Activated naive CD4-positive, alpha-beta T cell treated with anti-CD3 and anti-CD28 coated beads, Interleukin-2, amount 50 U/mL, for 16 hours (primary cell): Measurements from ENCODE around the gene RCL1.
"Not testable (repeated sequence)": the region's sequence is repeated elsewhere in the genome, so short reads cannot be mapped to it uniquely, and the experiment has no call there.

Experiments
- DNase-seq: peaks from one replicate; pipeline ENCODE4 v3.0.0-alpha.2; 2020

The RCL1 gene

DNA sequence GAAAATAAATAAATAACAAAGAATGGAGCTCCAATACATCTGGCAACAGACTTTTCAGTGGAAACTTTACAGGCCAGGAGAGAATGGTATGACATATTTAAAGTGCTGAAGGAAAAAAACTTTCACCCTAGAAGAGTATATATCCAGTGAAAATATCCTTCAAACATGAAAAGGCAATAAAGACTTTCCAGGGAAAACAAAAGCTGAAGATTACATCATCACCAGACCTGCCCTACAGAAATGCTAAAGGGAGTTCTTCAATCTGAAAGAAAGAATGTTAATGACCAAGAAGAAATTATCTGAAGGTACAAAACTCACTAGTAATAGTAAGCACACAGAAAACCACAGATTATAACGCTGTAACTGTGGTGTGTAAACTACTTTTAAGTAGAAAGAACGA is 8.3 kb upstream of the RCL1 start:
- DNase-seq = no peak

DNA sequence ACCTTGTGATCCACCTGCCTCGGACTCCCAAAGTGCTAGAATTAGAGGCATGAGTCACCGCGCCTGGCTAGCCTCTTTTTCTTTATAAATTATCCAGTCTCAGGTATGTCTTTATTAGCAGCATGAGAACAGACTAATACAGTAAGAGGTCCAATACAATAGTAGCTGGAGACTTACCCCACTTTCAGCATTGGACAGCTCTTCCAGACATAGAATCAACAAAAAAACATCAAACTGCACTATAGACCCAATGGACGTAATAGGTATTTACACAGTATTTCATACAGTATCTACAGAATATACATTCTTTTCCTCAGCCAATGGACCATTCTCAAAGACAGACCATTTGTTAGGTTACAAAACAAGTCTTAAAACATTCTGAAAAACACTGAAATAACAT is 6.1 kb upstream of the RCL1 start:
- no peak for DNase-seq

DNA sequence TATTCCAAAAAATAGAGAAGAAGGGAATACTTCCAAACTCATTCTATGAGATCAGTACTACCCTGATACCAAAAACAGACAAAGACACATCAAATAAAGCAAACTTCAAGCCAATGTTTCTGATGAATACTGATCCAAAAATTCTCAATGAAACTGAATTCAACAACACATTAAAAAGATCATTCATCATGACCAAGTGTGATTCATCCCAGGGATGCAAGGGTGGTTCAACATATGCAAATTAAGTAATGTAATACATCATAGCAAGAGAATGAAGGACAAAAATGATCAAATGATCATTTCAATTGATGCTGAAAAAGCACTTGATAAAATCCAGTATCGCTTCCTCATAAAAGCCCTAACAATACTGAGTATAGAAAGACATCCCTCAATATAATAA is 4.9 kb upstream of the RCL1 start:
- no peak for DNase-seq

DNA sequence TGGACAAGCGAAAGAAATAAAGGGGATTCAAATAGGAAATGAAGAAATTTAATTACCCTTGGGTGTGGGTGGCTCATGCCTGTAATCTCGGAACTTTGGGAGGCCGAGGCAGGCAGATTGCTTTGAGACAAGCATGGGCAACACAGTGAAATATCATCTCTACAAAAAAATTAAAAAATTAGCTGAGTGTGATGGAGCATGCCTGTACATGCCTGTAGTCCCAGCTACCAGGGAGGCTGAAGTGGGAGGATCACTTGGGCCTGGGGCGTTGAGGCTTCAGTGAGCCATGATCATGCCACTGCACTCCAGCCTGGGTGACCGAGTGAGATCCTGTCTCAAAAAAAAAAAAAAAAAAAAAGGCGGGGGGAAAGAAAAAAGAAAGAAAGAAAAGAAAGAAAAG is 4.0 kb upstream of the RCL1 start:
- DNase-seq = no peak

DNA sequence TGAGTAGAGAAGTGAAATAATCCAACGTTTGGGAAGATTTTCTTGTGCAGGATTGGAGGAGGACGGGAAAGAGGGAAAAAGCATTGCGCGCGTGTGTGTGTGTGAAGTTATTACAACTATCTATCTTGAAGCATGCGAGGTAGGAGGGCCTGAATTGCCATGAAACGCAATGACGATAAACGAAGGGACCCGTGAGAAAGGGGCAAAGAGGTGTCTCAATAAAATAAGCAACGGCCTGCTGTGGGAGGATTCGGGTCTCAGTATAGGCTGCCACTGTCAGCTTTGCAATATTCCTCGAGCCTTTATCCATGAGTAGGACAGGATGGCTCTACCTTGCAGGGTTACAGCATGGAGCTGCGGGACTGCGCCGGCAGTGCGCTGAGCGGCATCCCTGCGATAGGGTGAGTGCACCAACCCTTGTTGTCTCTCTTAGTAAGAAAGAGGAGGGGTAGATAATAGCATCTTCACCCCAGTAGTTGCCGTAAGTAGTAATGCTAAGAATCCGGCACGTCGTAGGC is 631 bp upstream of the RCL1 start:
- no peak for DNase-seq

DNA sequence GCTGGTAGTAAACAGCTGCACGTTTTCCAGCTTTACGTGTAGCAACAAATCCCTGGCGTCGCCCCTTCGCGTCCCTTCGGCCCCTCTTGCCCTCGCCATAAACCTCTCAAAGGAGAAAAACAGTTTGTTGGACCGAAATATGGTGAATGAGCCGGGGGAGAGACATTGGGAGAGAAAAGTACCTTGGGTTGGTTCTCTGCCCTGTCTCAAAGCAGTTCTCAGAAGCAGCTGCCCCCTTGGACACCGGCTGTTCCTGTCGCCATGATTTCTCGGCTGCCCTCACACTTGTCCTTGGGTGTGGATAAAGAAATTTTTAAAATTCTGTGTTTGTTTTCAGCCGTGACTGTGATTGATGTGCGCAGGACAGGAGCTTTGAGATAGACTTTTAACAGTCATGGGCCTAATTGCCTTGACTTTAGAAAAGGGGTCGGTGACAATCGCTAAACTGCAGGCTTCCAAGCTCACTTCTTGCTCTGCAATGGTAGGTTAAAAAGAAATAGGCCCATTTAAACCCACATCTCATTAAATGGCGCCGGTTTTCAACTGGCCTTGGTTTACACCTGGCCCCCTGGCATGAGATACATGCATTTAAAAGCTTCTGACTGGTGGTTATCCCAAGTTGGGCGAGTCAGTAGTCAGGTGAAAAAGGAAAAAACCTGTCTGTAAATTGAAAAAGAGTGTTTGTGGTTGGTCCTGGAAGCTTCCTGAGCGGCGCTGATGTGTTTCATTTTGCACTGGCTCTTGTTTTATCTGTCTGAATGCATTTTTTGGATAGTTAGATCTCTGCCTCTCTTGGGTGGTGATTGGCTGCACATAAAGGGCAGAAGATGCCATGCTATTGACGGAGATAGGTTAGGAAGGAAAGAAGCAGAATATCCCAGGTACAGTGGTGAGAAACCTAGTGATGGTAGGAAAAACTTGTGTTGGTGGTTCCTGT is 983 bp downstream of the RCL1 start:
- DNase-seq = no peak

DNA sequence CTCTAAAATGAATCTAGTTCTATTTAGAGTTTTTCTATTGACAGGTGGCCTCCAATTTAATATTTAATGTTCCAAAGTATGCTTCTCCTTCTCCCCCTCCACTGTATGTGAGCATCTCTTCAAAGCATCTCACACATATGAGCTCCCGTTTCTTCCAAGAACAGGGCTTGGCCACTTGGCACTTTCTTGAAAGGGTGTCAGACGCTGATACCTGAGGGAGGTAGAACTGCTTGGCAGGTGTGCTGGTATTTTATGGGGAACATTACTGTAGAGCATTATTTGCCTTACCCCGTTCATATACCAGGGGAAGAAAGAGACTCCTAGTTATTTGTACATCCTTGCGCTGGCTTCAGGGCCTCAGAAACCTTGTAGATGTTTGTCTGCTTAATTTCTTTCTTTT is 1.9 kb downstream of the RCL1 start:
- DNase-seq = no peak

DNA sequence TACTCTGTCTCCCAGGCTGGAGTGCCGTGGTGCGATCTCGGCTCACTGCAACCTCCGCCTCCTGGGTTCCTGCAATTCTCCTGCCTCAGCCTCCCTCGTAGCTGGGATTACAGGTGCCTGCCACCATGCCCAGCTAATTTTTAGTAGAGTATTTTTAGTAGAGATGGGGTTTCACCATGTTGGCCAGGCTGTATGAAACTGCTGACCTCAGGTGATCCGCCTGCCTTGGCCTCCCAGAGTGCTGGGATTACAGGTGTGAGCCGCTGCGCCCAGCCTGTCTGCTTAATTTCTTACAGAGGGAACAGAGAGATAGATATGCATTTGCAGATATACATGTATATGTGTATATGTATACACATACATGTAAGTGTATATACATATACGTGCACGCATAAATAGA is 2.4 kb downstream of the RCL1 start:
- not testable (repeated sequence) for DNase-seq

DNA sequence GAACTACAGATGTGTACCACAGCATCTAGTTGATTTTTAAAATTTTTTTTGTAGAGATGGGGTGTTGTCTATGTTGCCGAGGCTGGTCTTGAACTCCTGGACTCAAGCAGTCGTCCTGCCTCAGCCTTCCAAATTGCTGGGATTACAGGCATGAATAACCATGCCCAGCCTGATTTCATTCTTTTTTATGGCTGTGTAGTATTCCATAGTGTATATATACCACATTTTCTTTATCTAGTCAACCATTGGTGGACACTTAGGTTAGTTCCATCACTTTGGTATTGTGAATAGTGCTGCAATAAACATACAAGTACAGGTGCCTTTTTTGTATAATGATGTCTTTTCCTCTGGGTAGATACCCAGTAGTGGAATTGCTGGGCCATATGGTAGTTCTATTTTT is 3.8 kb downstream of the RCL1 start:
- DNase-seq = no peak

DNA sequence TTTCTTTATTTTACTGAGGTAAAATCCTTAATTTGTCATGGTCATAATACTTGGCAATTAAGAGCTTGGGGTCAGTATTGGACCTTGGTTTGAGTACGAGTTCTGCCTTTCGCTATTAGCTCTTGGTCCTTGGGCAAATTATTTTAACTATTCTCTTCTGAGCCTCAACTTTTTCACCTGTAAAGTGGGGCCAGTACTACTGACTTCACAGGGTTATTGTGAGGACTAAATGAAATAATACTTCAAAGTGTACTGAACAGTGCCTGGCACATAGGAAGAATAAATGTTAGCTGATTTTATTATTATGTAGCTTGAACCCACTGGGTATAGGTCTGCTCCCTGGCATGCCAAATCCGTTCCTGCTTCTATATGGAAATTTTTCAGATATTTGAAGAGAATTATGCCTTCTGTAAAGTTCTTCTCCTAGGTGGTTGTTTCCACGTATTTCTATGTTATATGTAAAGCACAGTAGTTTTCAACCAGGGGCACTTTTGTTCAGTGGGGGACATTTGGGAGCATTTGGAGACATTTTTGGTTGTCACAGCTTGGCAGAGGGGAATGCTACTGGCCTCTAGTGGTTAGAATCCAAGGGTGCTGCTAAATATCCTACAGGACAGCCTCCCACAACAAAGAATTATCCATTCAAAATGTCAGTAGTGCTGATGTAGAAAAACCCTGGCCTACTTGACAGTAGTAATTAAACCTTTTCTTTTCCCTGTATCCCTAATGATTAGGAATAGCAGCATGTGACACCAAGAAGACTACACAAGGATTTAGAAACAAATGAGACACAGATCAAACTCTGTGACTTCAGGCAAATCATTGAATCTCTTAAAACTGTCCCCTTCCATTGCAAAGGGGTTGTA is 4.5 kb downstream of the RCL1 start:
- DNase-seq = no peak

DNA sequence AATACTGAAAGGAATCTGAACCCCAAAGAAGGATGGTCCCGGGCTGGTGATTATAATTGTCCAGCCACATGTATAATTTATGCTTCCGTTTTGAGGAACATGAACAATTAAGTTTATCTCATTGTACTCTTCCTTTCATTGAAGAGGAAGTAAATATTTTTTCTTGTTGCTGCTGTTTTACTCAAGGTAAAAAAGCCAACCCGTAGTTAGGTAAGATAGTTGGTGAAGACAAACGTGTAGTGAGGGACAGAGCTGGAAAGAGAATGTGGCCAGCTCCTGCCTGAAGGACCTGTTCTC is 5.1 kb downstream of the RCL1 start:
- DNase-seq = no peak

DNA sequence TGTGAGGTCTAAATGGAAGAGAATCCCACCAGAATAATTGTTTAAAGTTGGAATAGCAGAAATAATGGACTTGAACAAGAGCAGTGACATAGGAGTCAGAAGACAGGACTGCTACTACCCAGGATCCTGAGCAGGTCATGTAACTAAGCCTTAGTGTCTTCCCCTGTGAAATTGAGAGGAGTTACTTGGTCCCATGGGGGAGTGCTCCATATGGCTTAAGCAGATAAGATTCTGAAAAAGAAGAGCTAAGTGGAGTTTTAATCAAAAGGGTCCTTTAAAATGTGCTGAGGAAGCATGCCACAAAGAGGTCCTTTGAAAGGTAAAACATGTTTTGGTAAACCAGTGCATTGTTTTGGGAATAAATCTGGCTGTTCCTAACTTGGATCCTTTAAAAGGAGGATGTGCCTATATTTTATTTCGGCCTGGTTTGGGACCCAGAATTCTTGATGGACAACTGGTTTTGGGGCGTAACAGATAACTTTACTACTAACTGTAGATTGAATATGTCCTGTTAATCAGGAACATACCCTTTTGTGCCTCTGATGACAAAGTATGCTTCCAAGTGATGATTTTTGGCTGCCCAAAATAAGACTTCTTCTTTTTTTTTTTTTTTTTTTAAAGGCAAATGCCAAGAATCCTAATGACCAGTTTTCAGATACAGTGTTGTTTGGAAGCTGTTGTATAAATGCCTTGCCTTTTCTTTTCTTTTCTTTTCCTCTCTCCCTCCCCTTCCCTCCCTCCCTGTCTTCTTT is 5.7 kb downstream of the RCL1 start:
- DNase-seq = no peak

DNA sequence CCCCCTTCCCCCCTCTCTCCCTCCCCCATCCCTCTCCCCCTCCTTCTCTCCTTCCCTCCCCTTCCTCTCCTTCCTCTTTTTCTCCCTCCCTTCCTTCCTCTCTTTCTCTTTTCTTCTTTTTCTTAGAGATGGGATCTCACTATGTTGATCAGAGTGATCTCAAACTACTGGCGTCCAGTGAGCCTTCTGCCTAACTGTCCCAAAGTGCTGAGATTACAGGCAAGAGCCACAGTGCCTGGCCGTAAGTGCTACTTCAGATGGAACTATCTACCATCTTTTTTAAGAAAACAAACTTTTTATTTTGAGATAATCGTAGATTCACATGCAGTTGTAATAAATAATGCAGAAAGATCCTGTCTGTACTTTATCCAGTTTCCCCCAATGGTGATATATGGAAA is 6.3 kb downstream of the RCL1 start:
- no peak for DNase-seq

DNA sequence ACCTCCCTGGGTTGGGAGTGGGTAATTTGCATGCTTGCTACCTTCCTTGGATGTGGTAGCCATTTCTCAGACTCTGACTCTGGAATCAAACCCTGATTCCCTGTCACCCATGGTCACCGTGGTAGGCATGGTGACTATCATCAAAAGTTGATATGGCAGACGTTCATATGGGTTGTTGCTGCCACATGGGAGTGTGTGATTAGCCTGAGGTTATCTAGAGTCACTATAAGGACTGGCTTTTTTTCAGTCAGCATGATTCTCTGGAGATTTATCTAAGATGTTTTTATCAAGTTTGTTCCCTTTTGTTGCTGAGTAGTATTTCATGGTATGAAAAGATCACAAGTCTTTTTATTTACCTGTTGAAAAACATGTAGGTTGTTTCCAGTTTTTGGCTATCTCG is 7.0 kb downstream of the RCL1 start:
- no peak for DNase-seq

DNA sequence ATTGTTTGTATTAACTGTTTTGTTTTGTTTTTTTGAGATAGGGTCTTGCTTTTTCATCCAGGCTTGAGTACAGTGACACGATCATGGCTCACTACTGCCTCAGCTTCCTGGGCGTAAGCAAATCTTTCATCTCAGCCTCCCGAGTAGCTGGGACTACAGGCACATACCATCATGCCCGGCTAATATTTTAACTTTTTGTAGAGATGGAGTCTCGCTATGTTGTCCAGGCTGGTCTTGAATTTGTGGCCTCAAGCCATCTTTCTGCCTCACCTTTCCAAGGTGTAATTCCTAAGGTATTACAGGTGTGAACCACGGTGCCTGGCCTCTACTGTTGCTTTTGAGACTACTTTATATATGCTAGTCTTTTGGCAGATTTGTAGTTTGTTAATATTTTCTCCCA is 8.4 kb downstream of the RCL1 start:
- DNase-seq = no peak

DNA sequence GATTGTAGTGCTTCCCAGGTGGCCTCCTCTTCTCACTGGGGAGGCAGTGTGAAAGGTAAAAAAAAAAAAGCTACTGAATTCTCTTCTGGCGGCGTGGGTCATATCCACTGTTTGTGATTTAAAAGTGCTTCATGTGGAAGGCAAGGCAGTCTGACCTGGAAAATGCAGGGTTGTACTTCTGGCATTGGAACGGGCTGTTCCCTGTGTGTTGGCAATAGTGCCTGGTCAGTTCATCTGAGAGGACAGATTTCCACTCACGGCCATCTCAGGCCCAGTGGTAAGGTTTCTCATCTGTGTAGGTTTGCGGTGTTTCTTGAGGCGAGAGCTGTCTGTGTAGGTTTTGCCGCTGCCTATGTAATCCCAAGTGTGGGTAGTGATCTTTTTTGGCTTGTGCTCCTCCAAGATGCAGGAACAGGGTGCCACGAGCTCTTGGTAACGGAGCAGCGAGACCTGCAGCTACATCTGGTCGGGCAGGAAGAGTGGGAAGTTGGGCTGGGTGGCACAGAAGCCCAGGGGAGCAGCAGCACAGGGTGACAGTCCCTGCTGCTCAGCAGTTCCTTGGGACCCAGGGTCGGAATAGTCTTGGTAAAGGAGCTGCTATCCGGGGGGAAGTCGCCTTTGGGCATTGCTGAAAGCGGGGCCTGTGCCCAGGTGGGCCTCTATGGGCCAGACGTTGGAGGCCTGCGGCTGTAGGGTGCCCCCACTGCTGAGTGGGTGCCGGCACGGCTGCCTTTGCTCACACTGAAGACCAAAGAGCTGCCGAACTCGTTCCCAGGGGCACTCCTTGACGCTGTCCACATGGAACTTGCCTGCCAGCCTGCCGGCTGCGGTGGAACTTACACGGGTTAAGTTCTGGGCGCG is 11.2 kb downstream of the RCL1 start:
- DNase-seq = no peak

DNA sequence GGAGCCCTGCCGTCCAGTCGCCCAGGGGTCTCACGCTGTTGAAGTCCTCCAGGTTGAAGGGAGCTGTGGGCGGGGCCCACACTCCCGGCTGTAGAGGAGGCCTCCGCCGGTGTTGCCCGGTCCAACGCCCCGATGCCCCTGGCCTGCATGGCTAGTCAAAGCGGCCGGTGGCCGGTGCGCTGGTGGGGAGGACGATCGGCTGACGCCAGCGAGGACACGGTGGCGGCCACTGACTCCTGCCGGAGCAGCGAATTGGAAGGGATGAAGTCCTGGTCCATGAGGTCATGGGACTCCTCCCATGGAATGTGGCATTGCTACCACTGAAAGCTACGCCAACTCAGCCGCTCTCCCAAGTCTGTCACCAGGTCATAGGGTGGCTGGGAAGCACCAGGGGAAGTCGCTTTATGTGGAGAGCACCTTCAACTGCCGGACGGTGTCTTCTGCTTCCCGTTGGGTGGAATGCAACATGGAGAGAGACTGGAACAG is 11.8 kb downstream of the RCL1 start:
- DNase-seq = no peak

DNA sequence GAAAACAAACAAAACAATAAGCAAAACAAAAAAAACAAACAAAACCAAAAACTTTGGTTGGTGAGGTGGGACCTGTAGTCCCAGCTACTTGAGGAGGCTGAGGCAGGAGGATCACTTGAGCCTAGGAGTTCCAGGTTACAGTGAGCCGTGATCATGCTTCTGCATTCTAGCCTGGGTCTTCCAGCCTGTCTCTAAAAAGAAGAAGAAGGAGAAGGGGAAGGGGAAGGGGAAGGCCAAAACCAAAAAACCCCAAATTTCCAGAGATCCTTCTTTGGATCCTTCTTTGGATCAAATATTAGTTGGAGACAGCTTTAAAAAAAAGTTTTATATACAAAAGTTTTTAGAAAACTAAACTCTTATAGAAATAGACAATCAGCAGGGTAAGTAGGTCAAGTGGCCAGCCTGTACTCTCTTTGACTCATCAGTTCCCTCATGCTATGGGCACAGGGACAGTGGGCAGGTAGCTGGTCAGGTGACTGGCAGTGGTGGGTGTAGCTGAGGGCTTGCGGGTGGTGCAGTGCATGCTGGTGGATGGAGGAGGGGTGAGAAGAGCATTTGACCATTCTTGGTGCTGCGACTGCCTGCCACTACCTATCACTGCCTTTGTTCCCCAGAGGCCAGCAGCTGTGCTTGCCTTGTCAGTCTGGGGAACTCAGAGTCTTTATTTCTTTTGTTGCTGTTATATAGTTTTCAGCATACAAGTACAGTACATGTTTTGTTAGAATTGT is 12.6 kb downstream of the RCL1 start:
- DNase-seq = no peak

DNA sequence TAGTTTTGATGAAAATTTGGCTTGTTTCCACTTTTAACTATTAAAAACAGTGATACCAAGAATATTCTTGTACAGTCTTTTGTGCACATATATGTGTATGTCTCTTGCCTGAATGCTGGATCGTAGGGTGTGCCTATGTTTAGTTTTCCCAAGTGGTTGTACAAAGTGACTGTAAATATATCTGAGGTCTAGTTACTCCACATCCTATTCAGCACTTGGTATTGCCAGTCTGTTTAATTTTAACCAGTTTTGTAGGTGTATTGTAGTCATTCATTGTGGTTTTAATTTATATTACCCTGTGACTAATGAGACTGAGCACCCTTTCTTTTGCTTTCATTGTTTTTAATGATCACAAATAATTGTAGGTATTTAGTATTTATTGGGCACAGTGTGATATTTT is 17.8 kb downstream of the RCL1 start:
- DNase-seq = no peak

DNA sequence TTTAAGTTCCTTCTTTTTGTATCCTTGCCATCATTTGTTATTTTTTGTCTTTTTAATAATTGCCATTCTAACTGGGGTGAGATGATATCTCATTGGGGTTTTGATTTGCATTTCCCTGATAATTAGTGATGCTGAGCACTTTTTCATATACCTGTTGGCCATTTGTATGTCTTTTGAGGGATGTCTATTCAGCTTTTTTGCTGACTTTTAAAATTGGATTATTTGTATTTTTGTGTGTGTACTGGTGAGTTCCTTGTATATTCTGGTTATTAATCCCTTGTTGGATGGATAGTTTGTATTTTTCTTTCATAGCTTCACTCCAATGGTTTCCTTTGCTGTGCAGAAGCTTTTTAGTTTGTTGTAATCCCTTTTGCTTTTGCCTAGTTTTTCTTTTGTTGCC is 19.1 kb downstream of the RCL1 start:
- no peak for DNase-seq

DNA sequence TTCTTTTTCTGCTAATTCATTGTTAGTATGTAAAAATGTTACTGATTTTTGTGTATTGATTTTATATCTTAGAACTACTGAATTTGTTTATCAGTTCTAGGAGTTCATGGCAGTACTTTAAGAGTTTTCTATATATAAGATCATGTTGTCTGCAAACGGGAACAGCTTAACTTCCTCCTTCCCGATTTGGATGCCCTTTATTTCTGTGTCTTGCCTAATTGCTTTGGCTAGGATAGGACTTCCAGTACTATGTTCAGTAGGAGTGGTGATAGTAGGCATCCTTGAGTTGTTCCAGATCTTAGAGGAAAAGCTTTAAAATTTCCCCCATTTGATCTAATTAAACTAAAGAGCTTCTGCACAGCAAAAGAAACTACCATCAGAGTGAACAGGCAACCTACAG is 20.1 kb downstream of the RCL1 start:
- DNase-seq = no peak

DNA sequence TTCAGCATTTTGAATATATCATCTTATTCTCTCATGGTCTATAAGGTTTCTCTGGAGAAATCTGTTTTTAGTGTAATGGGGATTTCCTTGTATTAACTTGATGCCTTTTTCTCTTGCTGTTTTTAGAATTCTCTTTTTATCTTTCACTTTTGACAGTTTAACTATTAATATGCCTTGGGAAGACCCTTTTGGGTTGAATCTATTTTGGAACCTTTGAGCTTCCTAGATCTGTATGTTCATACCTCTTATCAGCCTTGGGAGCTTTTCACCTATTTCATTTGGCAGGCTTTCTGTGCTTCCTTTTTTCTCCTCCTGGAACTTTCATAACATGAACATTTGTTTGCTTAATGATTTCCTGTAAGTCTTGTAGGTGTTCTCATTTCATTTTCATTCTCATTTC is 22.2 kb downstream of the RCL1 start:
- DNase-seq = no peak
